SK-N-SH (cell line): Measurements from ENCODE around the gene ACO1. TPM values are rescaled to one million over a fixed set of nuclear protein-coding genes. Genes with fewer than 3 reads are reported as not detected.
A peak's percentile ranks its signal among the peaks of the same experiment; 100 is the strongest.

Source experiments
- CTCF ChIA-PET: fragments of 300-600, 350-600 bp; formaldehyde crosslinking; extraction: SDS; loops from one replicate; lab custom pipeline; 2021; lab: Yijun Ruan, JAX
- POLR2A ChIA-PET: fragments of 350-600 bp; sonication (Branson Sonifier 250); formaldehyde crosslinking; extraction: SDS; loops from one replicate; lab custom pipeline; 2020; ENCODE audit warnings: antibody characterized with exemption, inconsistent platforms; lab: Yijun Ruan, JAX
- DNase-seq: peaks from one replicate; pipeline ENCODE4 v3.0.0; 2012
- H2AFZ ChIP-seq: fragments of 200-600 bp; sonication (generic); 2 replicates; pipeline ENCODE4 v1.8.1; 2016; ENCODE audit warnings: antibody characterized with exemption, mild to moderate bottlenecking, low read depth
- H3F3A ChIP-seq: fragments of 200-600 bp; sonication (generic); replicated peaks from 2 replicates; pipeline ENCODE3; 2016; ENCODE audit warnings: antibody characterized with exemption, mild to moderate bottlenecking; ENCODE audit not compliant: insufficient read depth
- H3K27ac ChIP-seq, 2 experiments: fragments of 200-500 bp in 1 of 2; fragments of 200-600 bp in 1 of 2; sonication (Bioruptor generic) in 1 of 2; sonication (generic), shearing (Covaris generic) in 1 of 2; 2 replicates each; pipeline versions ENCODE4 v1.5.1 to v1.6.1; 2014 to 2016; ENCODE audit warnings: low read depth in 2 of 2, inconsistent platforms in 1 of 2, low read length in 1 of 2, mild to moderate bottlenecking in 1 of 2, mixed read lengths in 1 of 2
- H3K27me3 ChIP-seq: fragments of 200-600 bp; sonication (generic), shearing (Covaris generic); 2 replicates; pipeline ENCODE4 v1.6.1; 2016; ENCODE audit warnings: mixed run types; ENCODE audit not compliant: insufficient read depth
- H3K36me3 ChIP-seq, 2 experiments: fragments of 200-500 bp in 1 of 2; fragments of 200-600 bp in 1 of 2; sonication (Bioruptor generic) in 1 of 2; sonication (generic) in 1 of 2; replicated peaks in 1 of 2; 2 replicates each; pipeline versions ENCODE3 to v1.5.1; 2014 to 2016; ENCODE audit warnings: low read length in 1 of 2, mild to moderate bottlenecking in 1 of 2; ENCODE audit not compliant: insufficient read depth in 2 of 2, control insufficient read depth in 1 of 2
- H3K4me1 ChIP-seq, 2 experiments: fragments of 200-500 bp in 1 of 2; fragments of 200-600 bp in 1 of 2; sonication (Bioruptor generic) in 1 of 2; sonication (generic), shearing (Covaris generic) in 1 of 2; 2 replicates each; pipeline versions ENCODE4 v1.5.1 to v1.6.1; 2014 to 2016; ENCODE audit warnings: low read depth in 1 of 2, low read length in 1 of 2, mixed run types in 1 of 2; ENCODE audit not compliant: insufficient read depth in 2 of 2, control insufficient read depth in 1 of 2
- H3K4me2 ChIP-seq: fragments of 200-600 bp; sonication (generic), shearing (Covaris generic); 2 replicates; pipeline ENCODE4 v1.6.1; 2017; ENCODE audit warnings: mixed run types
- H3K4me3 ChIP-seq, 2 experiments: fragments of 200-500 bp in 1 of 2; fragments of 200-600 bp in 1 of 2; sonication (Bioruptor generic) in 1 of 2; sonication (generic), shearing (Covaris generic) in 1 of 2; 2 replicates each; pipeline versions ENCODE4 v1.5.1 to v1.8.1; 2014 to 2016; ENCODE audit warnings: low read depth in 2 of 2, inconsistent platforms in 1 of 2, low read length in 1 of 2, mild to moderate bottlenecking in 1 of 2, mixed read lengths in 1 of 2, moderate library complexity in 1 of 2
- H3K79me2 ChIP-seq: fragments of 200-600 bp; sonication (generic); 2 replicates; pipeline ENCODE4 v1.8.1; 2017; ENCODE audit warnings: mild to moderate bottlenecking; ENCODE audit not compliant: insufficient read depth
- H3K9ac ChIP-seq: fragments of 200-600 bp; sonication (generic); 2 replicates; pipeline ENCODE4 v1.6.1; 2017; ENCODE audit warnings: mixed run types
- H3K9me2 ChIP-seq: fragments of 200-600 bp; sonication (generic); 2 replicates; pipeline ENCODE4 v1.6.1; 2017; ENCODE audit warnings: mixed run types
- H3K9me3 ChIP-seq: fragments of 200-600 bp; sonication (generic); 2 replicates; pipeline ENCODE4 v1.6.1; 2017; ENCODE audit warnings: mixed run types, mild to moderate bottlenecking, moderate library complexity
- H4K20me1 ChIP-seq: fragments of 200-600 bp; sonication (generic); 2 replicates; pipeline ENCODE4 v1.6.1; 2017; ENCODE audit warnings: mild to moderate bottlenecking, mixed run types; ENCODE audit not compliant: insufficient read depth
- CHD2 ChIP-seq: fragments of 150-350 bp; IDR thresholded peaks from 2 replicates; pipeline ENCODE4 v1.6.1; 2018; ENCODE audit warnings: low read length; ENCODE audit not compliant: partially characterized antibody
- EP300 ChIP-seq, 2 experiments: IDR thresholded peaks; 2 replicates each; pipeline versions ENCODE4 v1.4.0 to v1.6.1; 2012; ENCODE audit warnings: borderline replicate concordance in 1 of 2, low read depth in 1 of 2, low read length in 1 of 2
- EZH2phosphoT487 ChIP-seq: fragments of 200-600 bp; sonication (generic); IDR thresholded peaks from 2 replicates; pipeline ENCODE4 v1.6.1; 2017; ENCODE audit warnings: low read depth, mixed run types, mild to moderate bottlenecking, antibody characterized with exemption, moderate library complexity, borderline replicate concordance
- FOSL2 ChIP-seq: IDR thresholded peaks from 2 replicates; pipeline ENCODE4 v1.4.0; 2012; ENCODE audit warnings: low read depth, mild to moderate bottlenecking, moderate library complexity, borderline replicate concordance
- FOXJ3 ChIP-seq: sonication (generic); formaldehyde crosslinking; IDR thresholded peaks from 2 replicates; pipeline ENCODE4 v1.5.1; 2020; ENCODE audit warnings: mild to moderate bottlenecking, missing genetic modification reagents
- FOXM1 ChIP-seq: IDR thresholded peaks from 2 replicates; pipeline ENCODE4 v1.4.0; 2012; ENCODE audit warnings: low read depth, mild to moderate bottlenecking
- JUND ChIP-seq: IDR thresholded peaks from 2 replicates; pipeline ENCODE4 v1.4.0; 2012
- MXI1 ChIP-seq: IDR thresholded peaks from 2 replicates; pipeline ENCODE4 v1.6.1; 2012; ENCODE audit warnings: mild to moderate bottlenecking, low read depth, low read length, improper control_type of control experiment
- NFIC ChIP-seq: IDR thresholded peaks from 2 replicates; pipeline ENCODE4 v1.4.0; 2012; ENCODE audit warnings: borderline replicate concordance
- NRF1 ChIP-seq: IDR thresholded peaks from 2 replicates; pipeline ENCODE4 v1.6.1; 2012; ENCODE audit warnings: low read depth, mild to moderate bottlenecking, low read length
- POLR2AphosphoS5 ChIP-seq: IDR thresholded peaks from 2 replicates; pipeline ENCODE4 v1.6.1; 2012; ENCODE audit warnings: low read depth, low read length
- RCOR1 ChIP-seq: fragments of 150-350 bp; IDR thresholded peaks from 2 replicates; pipeline ENCODE4 v1.6.1; 2017; ENCODE audit warnings: antibody characterized with exemption, low read length
- RFX5 ChIP-seq: IDR thresholded peaks from 2 replicates; pipeline ENCODE4 v1.6.1; 2012; ENCODE audit warnings: mild to moderate bottlenecking, improper control_type of control experiment, low read length
- RXRA ChIP-seq: IDR thresholded peaks from 2 replicates; pipeline ENCODE4 v1.4.0; 2012; ENCODE audit warnings: low read depth, mild to moderate bottlenecking, borderline replicate concordance
- SIN3A ChIP-seq: IDR thresholded peaks from 2 replicates; pipeline ENCODE4 v1.6.1; 2012; ENCODE audit warnings: low read depth, mild to moderate bottlenecking, low read length, moderate library complexity, borderline replicate concordance
- TAF1 ChIP-seq: IDR thresholded peaks from 2 replicates; pipeline ENCODE4 v1.6.1; 2012; ENCODE audit warnings: low read depth, mild to moderate bottlenecking, low read length, moderate library complexity, borderline replicate concordance
- TCF12 ChIP-seq: IDR thresholded peaks from 2 replicates; pipeline ENCODE4 v1.4.0; 2012
- TEAD4 ChIP-seq: IDR thresholded peaks from 2 replicates; pipeline ENCODE4 v1.4.0; 2012; ENCODE audit warnings: mild to moderate bottlenecking, borderline replicate concordance; ENCODE audit not compliant: insufficient read depth
- YY1 ChIP-seq: IDR thresholded peaks from 2 replicates; pipeline ENCODE4 v1.4.0; 2012; ENCODE audit warnings: low read depth, mild to moderate bottlenecking
- WGBS: methylation state at CpG from one replicate; pipeline ENCODE4 v1.1.6; 2017; ENCODE audit warnings: low lambda C conversion rate; 5-methylcytosine and 5-hydroxymethylcytosine counted together
- polyA plus RNA-seq, 3 experiments: library from polyadenylated mRNA; depleted of rRNA; stranded (reverse); fragments of >200 nt; gene quantifications; 2 replicates each; pipeline ENCODE4 v1.2.3, GENCODE V29; 2012
- TF ChIP-seq, protein P1 (sequence below): IDR thresholded peaks from 2 replicates; pipeline ENCODE4 v1.4.0; 2012; ENCODE audit warnings: low read depth
- TF ChIP-seq, protein P2 (sequence below): fragments of 150-350 bp; IDR thresholded peaks from 2 replicates; pipeline ENCODE4 v1.6.1; 2017; ENCODE audit warnings: antibody characterized with exemption, low read length, low read depth, borderline replicate concordance
- TF ChIP-seq, protein P3 (sequence below): fragments of 150-350 bp; IDR thresholded peaks from 2 replicates; pipeline ENCODE4 v1.6.1; 2016; ENCODE audit warnings: mild to moderate bottlenecking, low read depth, low read length
- TF ChIP-seq, protein P4 (sequence below): IDR thresholded peaks from 2 replicates; pipeline ENCODE4 v1.4.0; 2012; ENCODE audit warnings: low read depth, borderline replicate concordance
- TF ChIP-seq, protein P5 (sequence below): fragments of 200-600 bp; sonication (generic); IDR thresholded peaks from 2 replicates; pipeline ENCODE4 v1.6.1; 2017; ENCODE audit warnings: antibody characterized with exemption, mild to moderate bottlenecking, moderate library complexity
- TF ChIP-seq, protein P6 (sequence below): IDR thresholded peaks from 2 replicates; pipeline ENCODE4 v1.4.0; 2012; ENCODE audit warnings: low read depth, borderline replicate concordance

ACO1 gene
- polyA plus RNA-seq, 1 of the 3 experiments (the other 2 are of a cell fraction) = 25.4 TPM

DNA sequence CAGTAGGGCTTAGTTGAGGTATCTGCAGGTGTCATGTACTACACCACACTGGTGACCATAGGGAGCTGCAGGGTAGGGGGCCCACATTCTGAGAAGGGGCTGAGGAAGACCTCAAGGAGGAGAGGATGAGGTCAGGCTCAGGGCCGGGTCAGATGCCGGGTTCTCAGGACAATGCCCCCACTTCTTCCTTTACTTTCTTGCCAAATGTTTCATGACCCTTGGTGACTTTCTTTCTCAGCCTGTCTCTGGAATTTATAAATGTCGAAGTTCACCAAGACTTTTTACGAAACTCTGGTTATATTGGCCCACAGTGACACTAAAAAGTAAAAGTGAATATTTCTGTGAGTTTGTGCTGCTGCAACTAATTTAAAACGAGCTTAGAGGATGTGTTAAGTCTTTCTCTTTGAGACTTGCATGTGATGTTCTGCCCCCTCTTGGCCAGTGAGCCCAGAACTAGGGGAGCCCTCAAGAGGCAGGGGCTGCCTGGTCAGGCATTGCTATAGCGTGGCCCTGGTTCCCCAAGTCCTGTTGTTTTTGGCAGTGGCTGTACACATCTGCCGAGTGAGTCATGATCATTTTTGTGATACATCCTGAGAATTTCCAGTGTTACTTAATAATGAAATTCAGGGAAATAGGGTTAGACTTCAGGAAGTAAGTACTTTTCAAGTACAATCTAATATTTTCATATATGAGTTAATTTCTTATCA, 11.2 kb downstream of the ACO1 start (continued):
- TF ChIP-seq POLR2AphosphoS5 (no peak; the same call in 1 of the 2 replicates), CHD2 (no peak), FOSL2 (peak; percentile 70; the same call in 1 of the 2 replicates), NFIC (peak; percentile 90), FOXM1 (no peak), JUND (peak; percentile 56), FOXJ3 (CRISPR knock-in tag) (no peak), EZH2phosphoT487 (no peak), NRF1 (no peak), MXI1 (no peak), TEAD4 (no peak), EP300 (IDR thresholded peaks at IDR 0.05; ENCODE audit: borderline replicate concordance in 1 of 2, low read depth in 1 of 2, low read length in 1 of 2) (peak in 1 of 2 experiments; percentile 27; a peak in 1 of 4 replicates), RXRA (0 out of 2 replicates have a peak, but pooled peaks have one; percentile 8), YY1 (no peak), SIN3A (no peak)
- TF ChIP-seq, protein P1, sequence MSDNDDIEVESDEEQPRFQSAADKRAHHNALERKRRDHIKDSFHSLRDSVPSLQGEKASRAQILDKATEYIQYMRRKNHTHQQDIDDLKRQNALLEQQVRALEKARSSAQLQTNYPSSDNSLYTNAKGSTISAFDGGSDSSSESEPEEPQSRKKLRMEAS = no peak
- TF ChIP-seq, protein P2, sequence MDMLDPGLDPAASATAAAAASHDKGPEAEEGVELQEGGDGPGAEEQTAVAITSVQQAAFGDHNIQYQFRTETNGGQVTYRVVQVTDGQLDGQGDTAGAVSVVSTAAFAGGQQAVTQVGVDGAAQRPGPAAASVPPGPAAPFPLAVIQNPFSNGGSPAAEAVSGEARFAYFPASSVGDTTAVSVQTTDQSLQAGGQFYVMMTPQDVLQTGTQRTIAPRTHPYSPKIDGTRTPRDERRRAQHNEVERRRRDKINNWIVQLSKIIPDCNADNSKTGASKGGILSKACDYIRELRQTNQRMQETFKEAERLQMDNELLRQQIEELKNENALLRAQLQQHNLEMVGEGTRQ = no peak
- TF ChIP-seq, protein P3, sequence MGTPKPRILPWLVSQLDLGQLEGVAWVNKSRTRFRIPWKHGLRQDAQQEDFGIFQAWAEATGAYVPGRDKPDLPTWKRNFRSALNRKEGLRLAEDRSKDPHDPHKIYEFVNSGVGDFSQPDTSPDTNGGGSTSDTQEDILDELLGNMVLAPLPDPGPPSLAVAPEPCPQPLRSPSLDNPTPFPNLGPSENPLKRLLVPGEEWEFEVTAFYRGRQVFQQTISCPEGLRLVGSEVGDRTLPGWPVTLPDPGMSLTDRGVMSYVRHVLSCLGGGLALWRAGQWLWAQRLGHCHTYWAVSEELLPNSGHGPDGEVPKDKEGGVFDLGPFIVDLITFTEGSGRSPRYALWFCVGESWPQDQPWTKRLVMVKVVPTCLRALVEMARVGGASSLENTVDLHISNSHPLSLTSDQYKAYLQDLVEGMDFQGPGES = no peak

DNA sequence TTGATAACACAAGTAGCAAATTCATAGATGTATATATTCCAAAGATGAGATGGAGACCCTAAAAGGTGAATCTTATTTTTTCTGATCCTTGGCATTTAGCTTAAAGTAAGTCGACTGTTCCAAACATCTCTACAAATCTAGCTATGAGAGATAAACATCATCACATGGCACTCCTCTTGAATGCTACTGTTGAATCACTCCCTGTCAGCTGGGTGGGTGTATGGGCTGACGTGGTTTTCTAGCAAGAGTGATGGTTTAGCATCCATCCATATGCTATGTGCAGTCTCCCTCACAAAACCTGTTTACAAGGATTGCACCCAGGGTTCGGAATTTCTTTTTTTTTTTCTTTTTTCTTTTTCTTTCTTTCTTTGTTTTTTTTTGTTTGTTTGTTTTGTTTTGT, 13.8 kb downstream of the ACO1 start:
- H3K4me2 ChIP-seq = no peak overlapping the region
- H3K4me3 ChIP-seq = no peak overlapping the region
- peaks cover 2 to 3% of the 10 kb centered on the region in 2 experiments; a peak in 1 of 4 replicates for H3K4me1 ChIP-seq
- no peak overlapping the region for H3K27ac ChIP-seq
- H3K9me3 ChIP-seq = no peaks in the 10 kb centered on the region
- H2AFZ ChIP-seq = no peak overlapping the region
- TF ChIP-seq NFIC (no peak), TAF1 (no peak), RFX5 (no peak), TCF12 (no peak), FOXM1 (no peak), RCOR1 (no peak)
- TF ChIP-seq, protein P4, sequence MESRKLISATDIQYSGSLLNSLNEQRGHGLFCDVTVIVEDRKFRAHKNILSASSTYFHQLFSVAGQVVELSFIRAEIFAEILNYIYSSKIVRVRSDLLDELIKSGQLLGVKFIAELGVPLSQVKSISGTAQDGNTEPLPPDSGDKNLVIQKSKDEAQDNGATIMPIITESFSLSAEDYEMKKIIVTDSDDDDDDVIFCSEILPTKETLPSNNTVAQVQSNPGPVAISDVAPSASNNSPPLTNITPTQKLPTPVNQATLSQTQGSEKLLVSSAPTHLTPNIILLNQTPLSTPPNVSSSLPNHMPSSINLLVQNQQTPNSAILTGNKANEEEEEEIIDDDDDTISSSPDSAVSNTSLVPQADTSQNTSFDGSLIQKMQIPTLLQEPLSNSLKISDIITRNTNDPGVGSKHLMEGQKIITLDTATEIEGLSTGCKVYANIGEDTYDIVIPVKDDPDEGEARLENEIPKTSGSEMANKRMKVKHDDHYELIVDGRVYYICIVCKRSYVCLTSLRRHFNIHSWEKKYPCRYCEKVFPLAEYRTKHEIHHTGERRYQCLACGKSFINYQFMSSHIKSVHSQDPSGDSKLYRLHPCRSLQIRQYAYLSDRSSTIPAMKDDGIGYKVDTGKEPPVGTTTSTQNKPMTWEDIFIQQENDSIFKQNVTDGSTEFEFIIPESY = no peak
- TF ChIP-seq, protein P5, sequence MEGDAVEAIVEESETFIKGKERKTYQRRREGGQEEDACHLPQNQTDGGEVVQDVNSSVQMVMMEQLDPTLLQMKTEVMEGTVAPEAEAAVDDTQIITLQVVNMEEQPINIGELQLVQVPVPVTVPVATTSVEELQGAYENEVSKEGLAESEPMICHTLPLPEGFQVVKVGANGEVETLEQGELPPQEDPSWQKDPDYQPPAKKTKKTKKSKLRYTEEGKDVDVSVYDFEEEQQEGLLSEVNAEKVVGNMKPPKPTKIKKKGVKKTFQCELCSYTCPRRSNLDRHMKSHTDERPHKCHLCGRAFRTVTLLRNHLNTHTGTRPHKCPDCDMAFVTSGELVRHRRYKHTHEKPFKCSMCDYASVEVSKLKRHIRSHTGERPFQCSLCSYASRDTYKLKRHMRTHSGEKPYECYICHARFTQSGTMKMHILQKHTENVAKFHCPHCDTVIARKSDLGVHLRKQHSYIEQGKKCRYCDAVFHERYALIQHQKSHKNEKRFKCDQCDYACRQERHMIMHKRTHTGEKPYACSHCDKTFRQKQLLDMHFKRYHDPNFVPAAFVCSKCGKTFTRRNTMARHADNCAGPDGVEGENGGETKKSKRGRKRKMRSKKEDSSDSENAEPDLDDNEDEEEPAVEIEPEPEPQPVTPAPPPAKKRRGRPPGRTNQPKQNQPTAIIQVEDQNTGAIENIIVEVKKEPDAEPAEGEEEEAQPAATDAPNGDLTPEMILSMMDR = no peak
- TF ChIP-seq, protein P6, sequence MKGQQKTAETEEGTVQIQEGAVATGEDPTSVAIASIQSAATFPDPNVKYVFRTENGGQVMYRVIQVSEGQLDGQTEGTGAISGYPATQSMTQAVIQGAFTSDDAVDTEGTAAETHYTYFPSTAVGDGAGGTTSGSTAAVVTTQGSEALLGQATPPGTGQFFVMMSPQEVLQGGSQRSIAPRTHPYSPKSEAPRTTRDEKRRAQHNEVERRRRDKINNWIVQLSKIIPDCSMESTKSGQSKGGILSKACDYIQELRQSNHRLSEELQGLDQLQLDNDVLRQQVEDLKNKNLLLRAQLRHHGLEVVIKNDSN = no peak
- peaks cover 24% of the 10 kb centered on the region; the same call in 1 of the 2 replicates for H3K79me2 ChIP-seq
- no peaks in the 10 kb centered on the region for H3F3A ChIP-seq
- ChIA-PET POLR2A (no interaction called here), CTCF (interaction anchor here (6.6 kb wide), 1 partner anchor 19 kb away, joined by 47 read pairs; no protein-coding TSS in a partner anchor)
- H3K36me3 ChIP-seq = no peaks in the 10 kb centered on the region
- 97% methylated on average over 3 of the region's 3 CpGs for WGBS
- H3K9ac ChIP-seq = no peak overlapping the region
- no peaks in the 10 kb centered on the region; the same call in 1 of the 2 replicates for H4K20me1 ChIP-seq
- no peaks in the 10 kb centered on the region for H3K27me3 ChIP-seq
- DNase-seq = no peak
- H3K9me2 ChIP-seq = no peaks in the 10 kb centered on the region
